ENCODE data around the gene RNF135.

DNA sequence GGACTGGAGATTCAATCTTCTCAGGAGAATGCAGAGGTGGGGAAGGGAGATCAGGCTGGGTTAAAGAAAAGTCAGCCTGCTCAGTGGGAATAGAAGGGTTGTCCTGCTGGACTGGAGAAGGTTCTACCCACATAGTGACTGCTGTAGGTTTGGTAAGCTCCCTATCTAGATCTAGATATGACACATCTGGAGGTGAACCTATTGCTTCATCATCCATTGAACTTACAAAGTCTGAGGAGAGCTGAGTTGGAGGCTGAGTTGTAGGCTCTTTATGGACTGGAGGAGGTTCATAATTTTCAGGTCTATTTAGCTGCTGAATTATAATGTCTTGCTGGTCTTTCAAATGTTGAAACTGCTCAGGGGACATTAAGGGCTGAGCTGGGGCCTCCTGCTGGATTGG lies 77.9 kb downstream of the RNF135 start:
- TF ChIP-seq, protein P1, sequence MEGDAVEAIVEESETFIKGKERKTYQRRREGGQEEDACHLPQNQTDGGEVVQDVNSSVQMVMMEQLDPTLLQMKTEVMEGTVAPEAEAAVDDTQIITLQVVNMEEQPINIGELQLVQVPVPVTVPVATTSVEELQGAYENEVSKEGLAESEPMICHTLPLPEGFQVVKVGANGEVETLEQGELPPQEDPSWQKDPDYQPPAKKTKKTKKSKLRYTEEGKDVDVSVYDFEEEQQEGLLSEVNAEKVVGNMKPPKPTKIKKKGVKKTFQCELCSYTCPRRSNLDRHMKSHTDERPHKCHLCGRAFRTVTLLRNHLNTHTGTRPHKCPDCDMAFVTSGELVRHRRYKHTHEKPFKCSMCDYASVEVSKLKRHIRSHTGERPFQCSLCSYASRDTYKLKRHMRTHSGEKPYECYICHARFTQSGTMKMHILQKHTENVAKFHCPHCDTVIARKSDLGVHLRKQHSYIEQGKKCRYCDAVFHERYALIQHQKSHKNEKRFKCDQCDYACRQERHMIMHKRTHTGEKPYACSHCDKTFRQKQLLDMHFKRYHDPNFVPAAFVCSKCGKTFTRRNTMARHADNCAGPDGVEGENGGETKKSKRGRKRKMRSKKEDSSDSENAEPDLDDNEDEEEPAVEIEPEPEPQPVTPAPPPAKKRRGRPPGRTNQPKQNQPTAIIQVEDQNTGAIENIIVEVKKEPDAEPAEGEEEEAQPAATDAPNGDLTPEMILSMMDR (conservative IDR thresholded peaks at IDR 0.05; ENCODE audit: low read length), result no peak
- no peak for TF ChIP-seq EZH2phosphoT487 (IDR thresholded peaks at IDR 0.05; ENCODE audit: borderline replicate concordance, low read depth, low read length)

All from OCI-LY7 (cell line).